Heart left ventricle (tissue), 16 donors: ENCODE measurements around the gene TEX30. TPM values are rescaled to one million over a fixed set of nuclear protein-coding genes. Genes with fewer than 3 reads are reported as not detected.

Source experiments
- ATAC-seq, 4 donors: fragments of 200-7000 bp; cut with Tn5 transposase; one replicate each; pipeline ENCODE4 v1.9.1; 2020 to 2022; ENCODE audit warnings: moderate library complexity in 4 of 4, mild to moderate bottlenecking in 3 of 4, moderate number of reproducible peaks in 1 of 4
- DNase-seq, 5 donors: peaks; one replicate each; pipeline ENCODE4 v3.0.0-alpha.2; 2020
- H3K27ac ChIP-seq, 12 donors: fragments of 200-600 bp; sonication (generic) in 4 of 12; one replicate each; pipeline versions ENCODE4 v1.5.0 to v1.8.0; 2016 to 2022; ENCODE audit warnings: mild to moderate bottlenecking in 2 of 12
- H3K27me3 ChIP-seq, 9 donors: fragments of 200-600 bp; sonication (generic) in 2 of 9; one replicate each; pipeline versions ENCODE4 v1.5.1 to v1.8.0; 2016 to 2022; ENCODE audit warnings: mild to moderate bottlenecking in 3 of 9
- H3K36me3 ChIP-seq, 9 donors: fragments of 200-600 bp; sonication (generic) in 2 of 9; one replicate each; pipeline versions ENCODE4 v1.5.0 to v1.8.0; 2018 to 2022; ENCODE audit warnings: mild to moderate bottlenecking in 2 of 9
- H3K4me1 ChIP-seq, 12 donors: fragments of 200-600 bp; sonication (generic) in 4 of 12; one replicate each; pipeline versions ENCODE4 v1.5.0 to v1.8.0; 2016 to 2022; ENCODE audit warnings: mild to moderate bottlenecking in 3 of 12
- H3K4me3 ChIP-seq, 12 donors: fragments of 200-600 bp; sonication (generic) in 4 of 12; one replicate each; pipeline versions ENCODE4 v1.5.0 to v1.8.0; 2017 to 2022; ENCODE audit warnings: mild to moderate bottlenecking in 9 of 12, moderate library complexity in 4 of 12
- H3K9me3 ChIP-seq, 12 donors: fragments of 200-600 bp; sonication (generic) in 4 of 12; one replicate each; pipeline versions ENCODE4 v1.5.0 to v1.8.0; 2016 to 2022; ENCODE audit warnings: mild to moderate bottlenecking in 1 of 12
- POLR2A ChIP-seq, 2 donors: fragments of 450-650 bp; IDR thresholded peaks; one replicate each; pipeline ENCODE4 v1.6.1; 2017; ENCODE audit warnings: antibody characterized with exemption in 2 of 2, mild to moderate bottlenecking in 2 of 2, moderate library complexity in 2 of 2
- WGBS, 4 donors: extraction: QIAGEN DNeasy Blood & Tissue Kit in 2 of 4; methylation state at CpG; one replicate each; pipeline versions ENCODE4 v1.1.5 to v1.1.7; 2013 to 2018; 5-methylcytosine and 5-hydroxymethylcytosine counted together
- intact Hi-C, 10 donors: fragments of 100-400 bp; cut with DNase I; formaldehyde crosslinking; loops; one replicate each; pipeline versions ENCODE4 v1.11.1 to v1.14.2; 2022
- polyA plus RNA-seq, 2 donors: library from polyadenylated mRNA; stranded (reverse); fragments of 200-250 nt; gene quantifications; one replicate each; pipeline ENCODE4 v1.2.3, GENCODE V29; 2013
- total RNA-seq, 9 donors: library from RNA; depleted of rRNA in 2 of 9; stranded (reverse); fragments of >200 nt in 2 of 9; fragmentation: NEBNext Ultra II Directional in 3 of 9; extraction: Animal tissue kit (Norgen Biotek cat#: 25700) in 3 of 9; gene quantifications; one replicate each; pipeline versions ENCODE4 v1.1.0 to v1.2.4, GENCODE V29; 2016 to 2023
- TF ChIP-seq, protein P1 (sequence below), 12 donors: fragments of 200-600 bp; sonication (generic) in 4 of 12; IDR thresholded peaks; one replicate each; pipeline versions ENCODE4 v1.5.0 to v1.8.0; 2018 to 2022; ENCODE audit warnings: antibody characterized with exemption in 12 of 12, mild to moderate bottlenecking in 5 of 12
- donor health status: ischemic (EF 13 %, LVEDD 7.1; RV severe dilation, severe dysfunction).
- donor health status: healthy with polysubstance abuse.
- donor health status: DM: no; HTN: yes; CAD: no.
- donor health status: DM: no; HTN: no; CAD: no.
- donor health status: ischemic (EF 25% LVEDD 6.9; RV normal size, moderate dysfunction).
- donor health status: ischemic (EF 25% LVEDD 5.7; RV mildly dilated, moderate dysfunction).
- donor health status: healthy.
- donor health status: DM: yes; HTN: yes; CAD: no.
- donor health status: ischemic (EF 35%, LVEDD 5.7; RV mildly dilated, moderate dysfunction).
- donor health status: nonischemic (EF 11% LVEDD 7.7; RV severe dilation, severe dysfunction).
- donor health status: DM: yes; HTN: yes; CAD: no.
- donor health status: PGD.
- donor health status: ischemic (EF 29% LVEDD 5.4; RV normal size, mild dysfunction).
- donor health status: nonischemic (EF 23%, LVEDD 6.1; RV moderate dilation, normal function).

The TEX30 gene
- total and polyA plus RNA-seq, 11 donors: 6.0 to 13.7 (median 10.2) TPM

DNA sequence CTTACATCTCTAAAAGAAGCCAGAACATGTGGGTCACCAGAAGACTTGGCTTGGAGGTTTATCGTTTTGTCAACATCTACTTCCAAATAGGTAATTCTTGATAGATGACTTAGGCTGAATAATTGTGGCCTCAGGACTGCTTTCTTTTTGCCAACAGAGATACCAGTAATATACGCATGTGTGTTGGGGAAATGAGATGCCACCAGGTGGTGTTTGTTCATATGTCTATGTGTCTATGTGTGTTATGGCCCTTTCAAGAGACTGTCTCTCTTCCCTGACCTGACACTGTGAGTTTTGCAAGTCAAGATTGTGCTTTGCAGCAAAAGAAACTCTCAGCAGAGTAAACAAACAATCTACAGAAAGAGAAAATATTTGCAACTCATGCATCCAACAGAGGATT lies 47.2 kb downstream of the TEX30 start:
- Histone ChIP-seq H3K27ac (no peak overlapping the region), H3K9me3 (no peaks in the 10 kb centered on the region), H3K36me3 (no peaks in the 10 kb centered on the region), H3K27me3 (no peaks in the 10 kb centered on the region), H3K4me1 (peaks cover 0 to 10% (median 0%) of the 10 kb centered on the region in 12 donors), H3K4me3 (no peak overlapping the region)
- intact Hi-C loops: loop anchor here in 2 of 10 donors (5.0 kb wide), 1 partner anchor 144 kb away; no protein-coding TSS in a partner anchor
- WGBS, 4 donors: 72 to 89% (median 84%) methylated on average over 2 of the region's 2 CpGs
- no peak for ATAC-seq
- TF ChIP-seq POLR2A (IDR thresholded peaks at IDR 0.05): no peak
- TF ChIP-seq, protein P1, sequence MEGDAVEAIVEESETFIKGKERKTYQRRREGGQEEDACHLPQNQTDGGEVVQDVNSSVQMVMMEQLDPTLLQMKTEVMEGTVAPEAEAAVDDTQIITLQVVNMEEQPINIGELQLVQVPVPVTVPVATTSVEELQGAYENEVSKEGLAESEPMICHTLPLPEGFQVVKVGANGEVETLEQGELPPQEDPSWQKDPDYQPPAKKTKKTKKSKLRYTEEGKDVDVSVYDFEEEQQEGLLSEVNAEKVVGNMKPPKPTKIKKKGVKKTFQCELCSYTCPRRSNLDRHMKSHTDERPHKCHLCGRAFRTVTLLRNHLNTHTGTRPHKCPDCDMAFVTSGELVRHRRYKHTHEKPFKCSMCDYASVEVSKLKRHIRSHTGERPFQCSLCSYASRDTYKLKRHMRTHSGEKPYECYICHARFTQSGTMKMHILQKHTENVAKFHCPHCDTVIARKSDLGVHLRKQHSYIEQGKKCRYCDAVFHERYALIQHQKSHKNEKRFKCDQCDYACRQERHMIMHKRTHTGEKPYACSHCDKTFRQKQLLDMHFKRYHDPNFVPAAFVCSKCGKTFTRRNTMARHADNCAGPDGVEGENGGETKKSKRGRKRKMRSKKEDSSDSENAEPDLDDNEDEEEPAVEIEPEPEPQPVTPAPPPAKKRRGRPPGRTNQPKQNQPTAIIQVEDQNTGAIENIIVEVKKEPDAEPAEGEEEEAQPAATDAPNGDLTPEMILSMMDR (IDR thresholded peaks at IDR 0.05): no peak
- DNase-seq: no peak

DNA sequence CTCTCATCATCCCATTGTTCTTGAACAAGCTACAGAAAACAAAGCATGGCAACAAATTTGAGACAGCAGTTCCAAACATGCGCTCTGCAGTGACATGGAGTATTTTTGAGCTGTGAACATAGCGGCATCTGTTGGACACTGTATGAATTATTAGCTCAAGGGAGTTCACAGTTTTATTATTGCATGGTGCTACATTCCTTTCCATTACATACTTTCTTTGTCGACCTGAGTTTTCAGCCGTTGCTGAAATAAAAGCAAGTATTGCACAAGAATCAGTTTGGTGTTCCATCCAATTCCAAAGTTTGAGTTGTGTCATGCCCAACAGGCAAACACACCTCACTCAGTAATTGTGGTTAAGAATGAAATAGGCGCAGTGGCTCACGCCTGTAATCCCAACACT lies 48.7 kb downstream of the TEX30 start:
- no peaks in the 10 kb centered on the region for H3K27me3 ChIP-seq
- H3K4me3 ChIP-seq: no peak overlapping the region
- WGBS, 4 donors: 67 to 79% (median 72%) methylated on average over 6 of the region's 6 CpGs
- DNase-seq: no peak
- peaks cover 0 to 5% (median 0%) of the 10 kb centered on the region in 12 donors for H3K4me1 ChIP-seq
- no peaks in the 10 kb centered on the region for H3K9me3 ChIP-seq
- no peak overlapping the region for H3K27ac ChIP-seq
- peak in 3 of 4 donors; percentile 42 to 72 (median 49) for ATAC-seq
- H3K36me3 ChIP-seq: no peaks in the 10 kb centered on the region
- TF ChIP-seq, protein P1 (IDR thresholded peaks at IDR 0.05): peak in 8 of 12 donors; percentile 5 to 42 (median 26)
- TF ChIP-seq POLR2A (IDR thresholded peaks at IDR 0.05): no peak
- intact Hi-C loops: loop anchor here in 4 of 10 donors (5.0 kb wide), 2 partner anchors 138 to 143 kb away; no protein-coding TSS in a partner anchor

DNA sequence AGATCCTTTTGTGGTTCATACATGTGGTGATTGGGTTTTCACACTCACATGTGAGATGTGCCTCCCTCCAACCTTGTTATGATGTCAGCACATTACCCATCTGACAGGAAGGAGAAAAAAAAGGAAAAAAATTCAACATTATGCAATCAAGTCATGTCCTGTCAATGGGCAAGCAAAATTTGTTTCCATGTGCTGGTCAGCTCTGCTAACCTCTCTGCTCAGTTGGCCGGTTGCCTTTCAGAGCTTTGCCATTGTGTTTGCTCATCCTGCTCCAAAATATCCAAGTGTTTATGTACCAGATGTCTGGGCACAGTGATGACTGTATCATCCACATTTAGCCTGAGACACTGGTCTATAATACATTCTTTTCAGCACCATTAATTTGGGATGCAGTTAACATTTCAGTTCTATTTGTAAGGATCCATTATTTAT lies 51.8 kb downstream of the TEX30 start:
- Histone ChIP-seq H3K4me1 (no peaks in the 10 kb centered on the region), H3K36me3 (no peaks in the 10 kb centered on the region), H3K4me3 (no peak overlapping the region), H3K27me3 (no peaks in the 10 kb centered on the region), H3K9me3 (no peaks in the 10 kb centered on the region), H3K27ac (no peak overlapping the region)
- DNase-seq: no peak
- 32 to 76% (median 37%) methylated on average over 1 of the region's 1 CpG for WGBS, 4 donors
- intact Hi-C loops: loop anchor here in 2 of 10 donors (5.0 kb wide), 2 partner anchors 135 to 140 kb away; no protein-coding TSS in a partner anchor
- no peak for ATAC-seq
- TF ChIP-seq POLR2A (IDR thresholded peaks at IDR 0.05): no peak
- TF ChIP-seq, protein P1 (IDR thresholded peaks at IDR 0.05): no peak

DNA sequence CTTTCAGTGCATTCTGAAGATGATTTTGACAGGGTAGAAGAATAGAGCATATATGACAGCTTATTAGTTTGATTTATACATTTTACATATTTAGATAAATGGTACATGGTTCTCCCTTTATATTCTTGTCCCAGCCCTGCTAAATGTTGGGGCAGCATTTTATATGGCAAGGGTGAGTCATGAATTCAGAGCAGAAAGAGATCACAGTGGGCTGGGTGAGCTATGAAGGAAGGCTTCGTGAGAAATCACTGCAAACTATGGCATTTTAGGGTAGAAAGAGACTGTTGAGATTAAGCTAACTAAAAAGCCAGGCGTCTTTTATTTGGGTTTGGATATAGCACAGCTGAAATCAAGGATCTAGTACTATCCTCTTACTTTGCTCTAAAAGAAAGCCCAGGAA lies 54.8 kb downstream of the TEX30 start:
- ATAC-seq (no peak), DNase-seq (no peak)
- TF ChIP-seq, protein P1 (IDR thresholded peaks at IDR 0.05): no peak
- TF ChIP-seq POLR2A (IDR thresholded peaks at IDR 0.05): no peak
- Histone ChIP-seq H3K4me3 (no peak overlapping the region), H3K4me1 (no peaks in the 10 kb centered on the region), H3K27me3 (no peaks in the 10 kb centered on the region), H3K9me3 (no peaks in the 10 kb centered on the region), H3K36me3 (no peaks in the 10 kb centered on the region), H3K27ac (no peak overlapping the region)
- intact Hi-C loops: no loop called here
- WGBS, 4 donors: 74 to 80% (median 77%) methylated on average over 2 of the region's 2 CpGs

Other genes starting within 250 kb of the TEX30 start
- 10 to 100 TPM; 26.0 to 37.9 (median 32.4) TPM for gene TPP2, start 176.8 kb downstream of the TEX30 start, total RNA-seq
- 10 to 100 TPM; 13.0 to 24.1 TPM for gene TPP2, start 176.8 kb downstream of the TEX30 start, polyA plus RNA-seq
- not detected for gene METTL21C, start 78.7 kb downstream of the TEX30 start, total RNA-seq
- gene METTL21C, start 78.7 kb downstream of the TEX30 start, polyA plus RNA-seq: not detected
- 1 to 10 TPM; 2.1 to 4.7 (median 2.6) TPM for gene POGLUT2, start 25.2 kb upstream of the TEX30 start, total RNA-seq
- gene POGLUT2, start 25.2 kb upstream of the TEX30 start, polyA plus RNA-seq: 1 to 10 TPM; 1.4 to 6.7 TPM
- 10 to 100 TPM; 20.3 to 35.7 (median 24.7) TPM for gene BIVM, start 25.3 kb upstream of the TEX30 start, total RNA-seq
- 10 to 100 TPM; 10.3 to 19.0 TPM for gene BIVM, start 25.3 kb upstream of the TEX30 start, polyA plus RNA-seq
- 10 to 100 TPM; 27.4 to 61.7 (median 31.4) TPM for gene ERCC5, start 72.2 kb upstream of the TEX30 start, total RNA-seq
- gene ERCC5, start 72.2 kb upstream of the TEX30 start, polyA plus RNA-seq: 10 to 100 TPM; 22.4 to 34.0 TPM